GM19455 (cell line): Measurements from ENCODE around the gene NDUFS7.
"Not testable (repeated sequence)": the region's sequence is repeated elsewhere in the genome, so short reads cannot be mapped to it uniquely, and the experiment has no call there.

Experiments
- ATAC-seq: cut with Tn5 transposase; IDR thresholded peaks from one replicate; pipeline ENCODE4 v1.9.1; 2021; ENCODE audit not compliant: unreplicated experiment

NDUFS7 gene

GRCh38 chr19:1431759-1432506, 48.2 kb downstream of the NDUFS7 start:
- no peak for ATAC-seq

- no peak for ATAC-seq
Measured at GRCh38 chr19:1432507-1432887, 48.8 kb downstream of the NDUFS7 start.

- ATAC-seq: no peak
Measured at GRCh38 chr19:1433119-1434039, 49.7 kb downstream of the NDUFS7 start.

- ATAC-seq: no peak
Measured at GRCh38 chr19:1434040-1434366, 50.3 kb downstream of the NDUFS7 start.

- ATAC-seq: no peak
Measured at GRCh38 chr19:1434577-1435060, 50.9 kb downstream of the NDUFS7 start.

- no peak for ATAC-seq
Measured at GRCh38 chr19:1435378-1435989, 51.8 kb downstream of the NDUFS7 start.

GRCh38 chr19:1437609-1438008, 53.9 kb downstream of the NDUFS7 start:
- no peak for ATAC-seq

- ATAC-seq: peak; percentile 86
Measured at GRCh38 chr19:1438035-1438932, 54.6 kb downstream of the NDUFS7 start, which contains the start of gene RPS15. Gene RPS15 (plus strand): TSS chr19:1438396. CDS start chr19:1438426, 30 bp downstream.

GRCh38 chr19:1438933-1439354, 55.2 kb downstream of the NDUFS7 start:
- ATAC-seq: no peak

- ATAC-seq: not testable (repeated sequence)
Measured at GRCh38 chr19:1439525-1440417, 56.1 kb downstream of the NDUFS7 start.

- ATAC-seq: no peak
Measured at GRCh38 chr19:1440418-1440801, 56.7 kb downstream of the NDUFS7 start.

- no peak for ATAC-seq
Measured at GRCh38 chr19:1441022-1441426, 57.3 kb downstream of the NDUFS7 start.

GRCh38 chr19:1441677-1442438, 58.2 kb downstream of the NDUFS7 start:
- ATAC-seq: no peak
